Natural killer cell treated with Interleukin-12 subunit alpha and Interleukin-12 subunit beta and Interleukin-15 and Interleukin-18, amount 100 ng/mL, for 72 hours (primary cell): ENCODE data around the gene D2HGDH. TPM values are rescaled to one million over a fixed set of nuclear protein-coding genes. Genes with fewer than 3 reads are reported as not detected.
A peak's percentile ranks its signal among the peaks of the same experiment; 100 is the strongest.

ENCODE experiments used
- ATAC-seq, 2 donors: fragments of 150-1000 bp; cut with Tn5 transposase in 1 of 2; sonication (Bioruptor Pico), chemical (Tn5 transposase) in 1 of 2; 2 replicates each; pipeline ENCODE4 v1.10.0; 2021
- DNase-seq: peaks from one replicate; pipeline ENCODE4 v3.0.0; 2022; ENCODE audit warnings: low spot score
- H3K27ac Mint-ChIP-seq, 2 donors: 1 replicate in 1 of 2; 2 replicates in 1 of 2; pipeline ENCODE4 v1.8.0; 2022; ENCODE audit warnings: mixed read lengths in 2 of 2, mild to moderate bottlenecking in 1 of 2, moderate library complexity in 1 of 2
- H3K27me3 Mint-ChIP-seq, 2 donors: 1 replicate in 1 of 2; 2 replicates in 1 of 2; pipeline ENCODE4 v1.8.0; 2022; ENCODE audit warnings: mixed read lengths in 2 of 2
- H3K36me3 Mint-ChIP-seq: one replicate; pipeline ENCODE4 v1.8.0; 2022; ENCODE audit warnings: mixed read lengths
- H3K4me1 Mint-ChIP-seq, 2 donors: 1 replicate in 1 of 2; 2 replicates in 1 of 2; pipeline ENCODE4 v1.8.0; 2022; ENCODE audit warnings: low read depth in 2 of 2, mixed read lengths in 2 of 2, mild to moderate bottlenecking in 1 of 2
- H3K4me3 Mint-ChIP-seq: one replicate; pipeline ENCODE4 v1.8.0; 2022; ENCODE audit warnings: mixed read lengths
- H3K9me3 Mint-ChIP-seq: 2 replicates; pipeline ENCODE4 v1.8.0; 2022; ENCODE audit warnings: mixed read lengths
- total RNA-seq, 2 donors: library from RNA; stranded (reverse); gene quantifications; one replicate each; pipeline ENCODE4 v1.2.3, GENCODE V29; 2022

Gene D2HGDH
- total RNA-seq, 2 donors from 2014 or later: 36.6 to 60.1 TPM

GRCh38 chr2:241760301-241760771, 25.9 kb downstream of the D2HGDH start:
- ATAC-seq (no peak), DNase-seq (peak; percentile 76)
- Mint-ChIP-seq H3K4me3 (no peak overlapping the region), H3K27ac (peak overlapping the region; percentile 88 to 92), H3K4me1 (peaks cover 46 to 49% of the 10 kb centered on the region in 2 donors), H3K9me3 (peaks cover 3% of the 10 kb centered on the region), H3K36me3 (peaks cover 16% of the 10 kb centered on the region), H3K27me3 (no peaks in the 10 kb centered on the region)

GRCh38 chr2:241762321-241762932, 28.0 kb downstream of the D2HGDH start:
- peaks cover 16% of the 10 kb centered on the region for H3K36me3 Mint-ChIP-seq
- peak; percentile 58 for DNase-seq
- peaks cover 46% of the 10 kb centered on the region in 2 donors for H3K4me1 Mint-ChIP-seq
- peak overlapping the region; percentile 92 to 93 for H3K27ac Mint-ChIP-seq
- peak overlapping the region; percentile 87 for H3K4me3 Mint-ChIP-seq
- H3K27me3 Mint-ChIP-seq: no peaks in the 10 kb centered on the region
- ATAC-seq: peak in 1 of 2 donors; percentile 12
- peaks cover 3% of the 10 kb centered on the region for H3K9me3 Mint-ChIP-seq

- Mint-ChIP-seq H3K27me3 (no peaks in the 10 kb centered on the region), H3K4me1 (peaks cover 44 to 46% of the 10 kb centered on the region in 2 donors), H3K27ac (peak overlapping the region; percentile 92 to 93), H3K4me3 (peak overlapping the region; percentile 87), H3K9me3 (peaks cover 3% of the 10 kb centered on the region), H3K36me3 (peaks cover 16% of the 10 kb centered on the region)
- ATAC-seq: peak; percentile 92
- DNase-seq: peak; percentile 97
Observed at GRCh38 chr2:241762933-241763369, 28.5 kb downstream of the D2HGDH start.

- peaks cover 3% of the 10 kb centered on the region for H3K9me3 Mint-ChIP-seq
- peaks cover 16% of the 10 kb centered on the region for H3K36me3 Mint-ChIP-seq
- peak overlapping the region; percentile 87 for H3K4me3 Mint-ChIP-seq
- H3K27ac Mint-ChIP-seq: peak overlapping the region; percentile 92 to 93
- H3K4me1 Mint-ChIP-seq: peaks cover 43 to 45% of the 10 kb centered on the region in 2 donors
- peak; percentile 85 for DNase-seq
- no peaks in the 10 kb centered on the region for H3K27me3 Mint-ChIP-seq
- peak; percentile 57 to 73 for ATAC-seq
Observed at GRCh38 chr2:241763551-241764274, 29.3 kb downstream of the D2HGDH start.

GRCh38 chr2:241764275-241765241, 30.1 kb downstream of the D2HGDH start:
- ATAC-seq (peak in 1 of 2 donors; percentile 0), DNase-seq (peak; percentile 62)
- H3K4me1 Mint-ChIP-seq: peaks cover 35 to 36% of the 10 kb centered on the region in 2 donors
- peak overlapping the region; percentile 87 for H3K4me3 Mint-ChIP-seq
- no peaks in the 10 kb centered on the region for H3K27me3 Mint-ChIP-seq
- peaks cover 3% of the 10 kb centered on the region for H3K9me3 Mint-ChIP-seq
- peak overlapping the region; percentile 92 to 93 for H3K27ac Mint-ChIP-seq
- H3K36me3 Mint-ChIP-seq: peaks cover 13% of the 10 kb centered on the region

- no peak for DNase-seq
- Mint-ChIP-seq H3K9me3 (no peaks in the 10 kb centered on the region), H3K4me1 (peaks cover 27 to 28% of the 10 kb centered on the region in 2 donors), H3K27ac (no peak overlapping the region), H3K4me3 (no peak overlapping the region), H3K27me3 (no peaks in the 10 kb centered on the region), H3K36me3 (no peaks in the 10 kb centered on the region)
- ATAC-seq: no peak
Observed at GRCh38 chr2:241767464-241768250, 33.2 kb downstream of the D2HGDH start.

GRCh38 chr2:241768251-241768711, 33.9 kb downstream of the D2HGDH start:
- H3K36me3 Mint-ChIP-seq: no peaks in the 10 kb centered on the region
- no peaks in the 10 kb centered on the region for H3K27me3 Mint-ChIP-seq
- no peak overlapping the region for H3K4me3 Mint-ChIP-seq
- peaks cover 21 to 22% of the 10 kb centered on the region in 2 donors for H3K4me1 Mint-ChIP-seq
- no peak for DNase-seq
- no peak for ATAC-seq
- no peak overlapping the region for H3K27ac Mint-ChIP-seq
- H3K9me3 Mint-ChIP-seq: no peaks in the 10 kb centered on the region

GRCh38 chr2:241768850-241769249, 34.4 kb downstream of the D2HGDH start:
- no peaks in the 10 kb centered on the region for H3K36me3 Mint-ChIP-seq
- ATAC-seq (no peak), DNase-seq (no peak)
- no peaks in the 10 kb centered on the region for H3K27me3 Mint-ChIP-seq
- peaks cover 16 to 17% of the 10 kb centered on the region in 2 donors for H3K4me1 Mint-ChIP-seq
- H3K4me3 Mint-ChIP-seq: no peak overlapping the region
- H3K27ac Mint-ChIP-seq: no peak overlapping the region
- H3K9me3 Mint-ChIP-seq: no peaks in the 10 kb centered on the region

GRCh38 chr2:241769819-241770184, 35.4 kb downstream of the D2HGDH start:
- no peak overlapping the region for H3K4me3 Mint-ChIP-seq
- H3K27me3 Mint-ChIP-seq: no peaks in the 10 kb centered on the region
- no peaks in the 10 kb centered on the region for H3K36me3 Mint-ChIP-seq
- H3K9me3 Mint-ChIP-seq: no peaks in the 10 kb centered on the region
- ATAC-seq (peak in 1 of 2 donors; percentile 34), DNase-seq (no peak)
- no peak overlapping the region for H3K27ac Mint-ChIP-seq
- peaks cover 7 to 9% of the 10 kb centered on the region in 2 donors for H3K4me1 Mint-ChIP-seq

- ATAC-seq: no peak
- Mint-ChIP-seq H3K9me3 (no peaks in the 10 kb centered on the region), H3K27me3 (no peaks in the 10 kb centered on the region), H3K4me3 (no peak overlapping the region), H3K27ac (no peak overlapping the region), H3K4me1 (peaks cover 7 to 9% of the 10 kb centered on the region in 2 donors), H3K36me3 (no peaks in the 10 kb centered on the region)
- DNase-seq: no peak
Observed at GRCh38 chr2:241770185-241770935, 35.9 kb downstream of the D2HGDH start.

GRCh38 chr2:241770936-241771285, 36.5 kb downstream of the D2HGDH start:
- no peak for DNase-seq
- peak overlapping the region in 1 of 2 donors; percentile 70 for H3K27ac Mint-ChIP-seq
- H3K27me3 Mint-ChIP-seq: no peaks in the 10 kb centered on the region
- H3K9me3 Mint-ChIP-seq: no peaks in the 10 kb centered on the region
- H3K4me3 Mint-ChIP-seq: no peak overlapping the region
- H3K36me3 Mint-ChIP-seq: no peaks in the 10 kb centered on the region
- H3K4me1 Mint-ChIP-seq: peaks cover 7 to 12% of the 10 kb centered on the region in 2 donors
- no peak for ATAC-seq

- DNase-seq (no peak), ATAC-seq (no peak)
- H3K4me1 Mint-ChIP-seq: peaks cover 7 to 12% of the 10 kb centered on the region in 2 donors
Observed at GRCh38 chr2:241771286-241772062, 37.0 kb downstream of the D2HGDH start.

More at GRCh38 chr2:241771286-241772062, 37.0 kb downstream of the D2HGDH start:
- no peaks in the 10 kb centered on the region for H3K36me3 Mint-ChIP-seq
- no peaks in the 10 kb centered on the region for H3K9me3 Mint-ChIP-seq
- no peaks in the 10 kb centered on the region for H3K27me3 Mint-ChIP-seq
- peak overlapping the region in 1 of 2 donors; percentile 70 for H3K27ac Mint-ChIP-seq
- H3K4me3 Mint-ChIP-seq: no peak overlapping the region
